Kasumi-1 (cell line): Measurements from ENCODE around the gene DAPK3.
"Not testable (repeated sequence)": the region's sequence is repeated elsewhere in the genome, so short reads cannot be mapped to it uniquely, and the experiment has no call there.

Experiments used
- DNase-seq, 2 experiments: peaks; one replicate each; lab custom pipeline; 2025; lab: John Stamatoyannopoulos, UW

DAPK3 gene

DNA sequence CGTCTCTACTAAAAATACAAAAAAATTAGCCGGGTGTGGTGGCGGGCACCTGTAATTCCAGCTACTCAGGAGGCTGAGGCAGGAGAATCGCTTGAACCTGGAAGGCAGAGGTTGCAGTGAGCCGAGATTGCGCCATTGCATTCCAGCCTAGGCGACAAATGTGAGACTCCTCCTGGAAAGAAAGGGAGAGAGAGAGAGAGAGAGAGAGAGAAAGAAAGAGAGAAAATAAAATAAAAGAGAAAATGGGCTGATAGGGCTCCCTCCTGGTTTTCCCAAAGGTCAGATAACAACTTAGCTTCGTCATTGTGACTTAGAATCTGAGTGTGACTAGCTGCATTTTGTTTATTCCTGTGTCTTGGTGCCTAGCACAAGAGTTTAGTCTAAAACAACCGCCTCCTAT, 34.5 kb upstream of the DAPK3 start:
- DNase-seq, result not testable (repeated sequence)

DNA sequence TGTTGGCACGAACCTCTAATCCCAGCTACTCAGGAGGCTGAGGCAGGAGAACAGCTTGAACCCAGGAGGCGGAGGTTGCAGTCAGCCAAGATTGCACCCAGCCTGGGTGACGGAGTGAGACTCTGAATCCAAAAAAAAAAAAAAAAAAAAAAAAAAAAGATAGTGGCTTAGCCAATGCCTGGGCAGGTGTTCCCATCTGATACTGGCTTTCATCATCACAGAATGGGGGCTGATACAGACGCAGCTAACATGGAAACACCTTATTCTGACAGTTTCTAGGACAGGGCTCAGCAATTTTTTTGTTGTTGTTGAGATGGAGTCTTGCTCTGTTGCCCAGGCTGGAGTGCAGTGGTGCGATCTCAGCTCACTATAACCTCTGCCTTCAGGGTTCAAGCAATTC, 29.9 kb upstream of the DAPK3 start:
- not testable (repeated sequence) for DNase-seq

DNA sequence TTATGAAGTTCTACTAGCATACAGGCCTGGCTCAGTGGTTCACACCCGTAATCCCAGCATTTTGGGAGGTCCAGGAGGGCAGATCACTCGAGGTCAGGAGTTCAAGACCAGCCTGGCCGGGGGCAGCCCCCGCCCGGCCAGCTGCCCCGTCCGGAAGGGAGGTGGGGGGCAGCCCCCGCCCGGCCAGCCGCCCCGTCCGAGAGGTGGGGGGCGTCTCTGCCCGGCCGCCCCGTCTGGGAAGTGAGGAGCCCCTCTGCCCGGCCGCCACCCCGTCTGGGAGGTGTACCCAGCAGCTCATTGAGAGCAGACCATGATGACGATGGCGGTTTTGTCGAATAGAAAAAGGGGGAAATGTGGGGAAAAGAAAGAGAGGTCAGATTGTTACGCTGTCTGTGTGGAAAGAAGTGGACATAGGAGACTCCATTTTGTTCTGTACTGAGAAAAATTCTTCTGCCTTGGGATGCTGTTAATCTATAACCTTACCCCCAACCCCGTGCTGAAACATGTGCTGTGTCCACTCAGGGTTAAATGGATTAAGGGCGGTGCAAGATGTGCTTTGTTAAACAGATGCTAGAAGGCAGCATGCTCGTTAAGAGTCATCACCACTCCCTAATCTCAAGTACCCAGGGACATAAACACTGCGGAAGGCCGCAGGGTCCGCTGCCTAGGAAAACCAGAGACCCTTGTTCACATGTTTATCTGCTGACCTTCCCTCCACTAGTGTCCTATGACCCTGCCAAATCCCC, 27.9 kb upstream of the DAPK3 start:
- DNase-seq, result not testable (repeated sequence)

DNA sequence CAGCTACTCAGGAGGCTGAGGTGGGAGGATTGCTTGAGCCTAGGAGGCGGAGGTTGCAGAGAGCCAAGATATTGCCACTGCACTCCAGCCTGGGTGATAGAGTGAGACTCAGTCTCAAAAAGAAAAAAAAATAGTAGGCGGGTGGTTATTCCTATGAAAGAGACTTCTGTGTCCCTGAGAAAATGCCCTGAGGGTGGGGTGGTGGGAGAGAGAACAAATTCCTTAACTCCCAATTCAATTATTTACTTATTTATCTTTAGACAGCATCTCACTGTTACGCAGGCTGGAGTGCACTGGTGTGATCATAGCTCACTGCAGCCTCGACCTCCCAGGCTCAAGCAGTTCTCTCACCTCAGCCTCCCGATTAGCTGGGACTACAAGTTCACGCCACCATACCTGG, 24.7 kb upstream of the DAPK3 start:
- no peak for DNase-seq

DNA sequence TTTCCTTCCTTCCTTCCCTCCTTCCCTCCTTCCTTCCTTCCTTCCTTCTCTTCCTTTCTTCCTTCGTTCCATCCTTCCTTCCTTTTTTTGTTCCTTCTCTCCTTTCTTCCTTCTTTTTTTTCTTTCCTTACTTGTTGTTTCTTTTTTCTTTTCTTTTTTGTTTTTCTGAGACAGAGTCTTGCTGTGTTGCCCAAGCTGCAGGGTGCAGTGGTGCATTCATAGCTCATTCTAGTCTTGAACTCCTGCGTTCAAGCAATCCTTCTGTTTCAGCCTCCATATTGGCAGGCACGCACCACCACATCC, 19.9 kb upstream of the DAPK3 start:
- no peak for DNase-seq

DNA sequence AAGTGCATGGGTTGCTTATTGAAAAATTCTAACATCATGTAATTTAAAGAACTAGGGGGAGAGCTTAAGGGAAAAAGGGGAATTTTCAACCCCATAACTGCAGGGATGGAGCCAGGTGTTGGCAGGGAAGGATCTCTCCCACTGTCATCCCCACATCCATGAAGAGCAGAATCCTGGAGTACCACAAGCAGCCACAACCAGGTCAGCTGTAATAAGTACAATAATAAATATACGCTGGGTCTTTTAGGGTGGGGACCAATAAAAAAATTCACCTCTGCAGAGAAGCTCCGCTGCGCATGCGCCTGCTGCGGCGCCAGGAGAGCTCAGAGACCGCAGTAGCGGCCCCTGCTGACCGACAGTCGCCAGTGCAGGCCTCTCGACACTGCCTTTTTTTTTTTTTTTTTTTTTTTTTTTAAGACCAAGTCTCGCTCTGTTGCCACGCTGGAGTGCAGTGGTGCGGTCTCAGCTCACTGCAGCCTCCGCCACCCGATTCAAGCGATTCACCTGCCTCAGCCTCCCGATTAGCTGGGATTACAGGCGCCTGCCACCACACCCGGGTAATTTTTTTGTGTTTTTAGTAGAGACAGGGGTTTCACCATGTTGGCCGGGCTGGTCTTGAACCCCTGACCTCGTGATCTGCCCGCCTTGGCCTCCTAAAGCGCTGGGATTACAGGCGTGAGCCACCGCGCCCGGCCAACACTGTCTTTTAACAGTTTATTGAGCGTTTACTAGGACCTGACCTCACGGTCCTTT, 16.9 kb upstream of the DAPK3 start:
- DNase-seq, result peak; percentile 63 to 73

DNA sequence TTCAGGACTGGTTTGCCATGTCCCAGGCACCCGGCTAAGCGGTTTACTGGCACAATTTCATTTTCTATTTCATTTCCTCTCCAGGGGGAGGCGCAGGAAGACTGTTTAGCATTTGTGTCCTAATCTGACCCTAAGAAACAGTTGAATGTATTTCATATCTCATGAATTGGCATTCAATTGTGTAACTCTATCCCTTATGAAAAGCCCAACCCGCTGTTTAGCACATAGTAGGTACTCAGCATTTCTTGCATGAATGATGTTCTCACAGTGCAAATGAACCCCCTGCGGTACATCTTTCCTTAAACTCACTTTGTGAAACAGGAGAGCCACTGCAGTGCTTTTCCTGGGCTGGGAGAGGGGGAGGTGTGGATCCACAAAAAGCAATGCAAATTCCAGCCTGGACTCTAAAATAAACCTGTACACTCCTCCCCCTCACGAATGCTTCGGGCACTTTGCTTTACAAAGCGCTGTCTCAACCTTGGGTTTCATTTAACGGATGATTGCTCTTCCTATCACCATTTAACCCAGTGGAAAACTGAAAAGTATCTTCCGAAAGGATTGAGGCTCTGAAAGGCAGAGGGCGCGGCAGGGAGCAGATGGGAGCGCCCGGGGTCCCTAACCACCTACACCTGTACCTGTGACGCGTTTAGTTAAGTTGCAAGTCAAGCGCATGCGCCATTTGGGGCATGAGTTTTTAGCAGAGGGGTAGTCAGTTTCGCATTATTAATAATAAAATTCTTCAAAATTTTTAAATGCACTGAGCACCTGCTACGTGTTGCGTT, 15.6 kb upstream of the DAPK3 start:
- peak; percentile 91 to 94 for DNase-seq

DNA sequence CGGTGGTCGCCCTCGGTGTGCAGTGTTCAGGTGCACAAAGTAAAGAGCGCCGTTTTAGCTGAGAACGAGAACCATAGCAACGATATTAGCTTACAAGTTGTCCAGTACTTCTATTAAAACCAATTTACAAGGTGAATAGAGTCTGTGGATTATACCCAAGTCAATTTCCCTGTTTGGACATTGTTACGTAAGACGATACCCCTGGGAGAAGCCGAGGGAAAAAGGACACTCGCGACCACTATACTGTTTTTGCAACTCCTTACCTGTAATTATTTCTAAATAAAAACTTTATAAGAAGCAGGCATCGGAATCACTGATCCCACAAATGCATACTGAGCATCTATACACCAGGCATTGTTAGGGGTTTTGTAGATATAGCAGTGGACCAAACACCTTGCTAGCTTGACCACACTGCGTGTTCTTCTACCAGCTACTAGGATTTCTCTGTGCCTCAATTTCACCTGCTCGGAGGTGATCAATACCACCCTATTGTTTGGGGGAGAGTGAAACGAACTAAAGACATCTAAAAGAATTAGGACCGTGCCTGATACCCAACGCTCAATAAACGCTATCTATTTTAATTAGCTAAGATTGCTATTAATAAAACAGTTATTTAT, 14.9 kb upstream of the DAPK3 start:
- DNase-seq, result peak in 1 of 2 experiments; percentile 49

DNA sequence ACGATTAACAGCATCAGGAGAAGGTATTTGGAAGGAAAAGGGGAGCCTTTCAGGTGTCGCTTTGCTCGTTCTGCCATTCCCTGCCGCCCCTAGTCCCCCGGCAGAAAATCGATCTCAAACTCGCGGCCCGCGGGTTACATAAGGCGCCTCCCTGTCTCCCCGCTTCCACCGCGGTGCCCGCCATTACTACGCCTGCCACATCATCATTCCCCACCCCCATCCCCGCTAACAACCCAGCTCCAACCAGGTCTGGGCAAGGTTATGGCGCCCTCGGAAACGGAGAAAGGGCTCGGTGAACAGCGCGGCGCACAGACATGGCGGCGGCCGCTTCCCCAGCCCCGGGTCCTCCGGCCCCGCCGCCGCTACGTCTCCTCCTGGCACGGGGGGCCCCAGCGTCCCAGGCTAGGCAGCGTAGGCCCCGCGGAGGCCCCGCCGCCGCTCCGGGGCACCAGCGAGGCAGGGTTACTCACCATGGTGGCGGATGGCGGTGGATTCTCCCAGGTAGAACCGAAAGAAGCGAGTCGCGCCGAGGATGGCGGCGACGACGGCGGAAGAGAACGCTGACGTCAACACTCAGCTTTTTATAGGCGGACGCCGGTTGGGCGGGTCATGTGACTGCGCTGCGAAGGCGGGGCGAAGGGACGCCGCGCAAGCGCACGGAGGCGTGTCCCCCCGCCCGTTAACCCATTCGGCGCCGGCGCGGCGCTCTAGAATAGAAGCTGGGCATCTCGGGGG, 14.2 kb upstream of the DAPK3 start, which contains the start of gene EEF2:
Gene EEF2 (minus strand): TSS at position 556 of the 735 bp plus-strand sequence. CDS start 83 bp downstream, at position 473.
- peak; percentile 73 to 84 for DNase-seq

DNA sequence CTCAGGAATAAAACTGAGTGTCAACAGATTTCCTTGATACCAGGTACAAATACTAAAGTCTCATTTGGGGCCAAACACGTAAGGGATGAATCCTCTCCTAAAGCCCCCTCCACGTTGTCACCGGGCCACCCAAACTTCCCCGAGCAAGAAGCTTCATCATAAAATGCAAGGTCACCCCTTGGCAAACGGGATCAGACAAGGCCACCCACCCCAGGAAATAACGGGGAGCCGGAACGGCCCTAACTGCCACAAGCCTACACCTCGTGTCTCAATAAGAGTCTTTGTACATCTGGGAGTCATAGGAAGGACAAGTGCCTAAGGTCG, 13.6 kb upstream of the DAPK3 start:
- no peak for DNase-seq

DNA sequence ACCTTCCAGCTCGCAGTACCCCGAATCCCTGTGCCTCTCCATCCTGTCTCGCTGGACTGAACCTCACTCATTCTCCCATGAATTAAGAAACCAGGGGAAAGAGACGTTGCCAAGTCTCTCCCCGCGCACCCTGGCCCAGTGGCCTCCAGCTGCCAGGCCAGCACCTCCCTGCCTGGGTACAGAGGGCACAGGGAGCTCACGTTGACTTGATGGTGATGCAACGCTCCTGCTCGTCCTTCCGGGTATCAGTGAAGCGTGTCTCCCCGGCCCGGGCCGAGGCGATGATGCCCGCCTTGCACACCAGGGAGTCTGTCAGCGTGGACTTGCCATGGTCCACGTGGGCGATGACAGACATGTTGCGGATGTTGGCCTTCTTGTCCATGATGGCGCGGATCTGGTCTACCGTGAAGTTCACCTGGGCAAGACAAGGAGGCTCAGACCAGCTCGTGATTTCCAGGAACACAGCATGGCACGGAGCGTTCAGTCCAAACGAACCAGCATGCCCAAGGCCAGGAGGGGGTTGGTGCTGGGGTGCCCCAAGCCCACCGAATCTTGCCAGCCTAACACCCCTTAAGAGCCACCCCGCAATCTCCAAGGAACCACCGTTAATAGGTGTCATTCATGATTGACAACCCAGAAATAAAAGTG, 13.2 kb upstream of the DAPK3 start:
- DNase-seq, result no peak

DNA sequence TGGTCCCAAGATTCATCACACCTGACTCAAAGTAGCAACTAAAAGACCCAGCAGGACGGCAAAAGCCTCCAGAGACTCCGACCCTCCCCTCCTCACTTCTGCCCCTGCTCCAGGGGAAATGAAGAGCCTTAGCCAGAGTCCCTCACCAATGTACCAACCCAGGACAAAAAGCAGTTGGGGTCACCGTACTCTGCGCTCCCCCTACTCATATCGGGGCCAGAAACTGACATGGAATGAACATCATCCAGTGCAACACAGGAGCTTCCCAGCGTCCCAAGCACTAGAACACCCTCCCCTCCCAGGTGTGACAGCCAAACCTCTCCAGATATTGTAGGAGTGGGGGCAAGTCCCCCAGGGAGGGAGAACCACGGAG, 12.6 kb upstream of the DAPK3 start:
- DNase-seq, result no peak

DNA sequence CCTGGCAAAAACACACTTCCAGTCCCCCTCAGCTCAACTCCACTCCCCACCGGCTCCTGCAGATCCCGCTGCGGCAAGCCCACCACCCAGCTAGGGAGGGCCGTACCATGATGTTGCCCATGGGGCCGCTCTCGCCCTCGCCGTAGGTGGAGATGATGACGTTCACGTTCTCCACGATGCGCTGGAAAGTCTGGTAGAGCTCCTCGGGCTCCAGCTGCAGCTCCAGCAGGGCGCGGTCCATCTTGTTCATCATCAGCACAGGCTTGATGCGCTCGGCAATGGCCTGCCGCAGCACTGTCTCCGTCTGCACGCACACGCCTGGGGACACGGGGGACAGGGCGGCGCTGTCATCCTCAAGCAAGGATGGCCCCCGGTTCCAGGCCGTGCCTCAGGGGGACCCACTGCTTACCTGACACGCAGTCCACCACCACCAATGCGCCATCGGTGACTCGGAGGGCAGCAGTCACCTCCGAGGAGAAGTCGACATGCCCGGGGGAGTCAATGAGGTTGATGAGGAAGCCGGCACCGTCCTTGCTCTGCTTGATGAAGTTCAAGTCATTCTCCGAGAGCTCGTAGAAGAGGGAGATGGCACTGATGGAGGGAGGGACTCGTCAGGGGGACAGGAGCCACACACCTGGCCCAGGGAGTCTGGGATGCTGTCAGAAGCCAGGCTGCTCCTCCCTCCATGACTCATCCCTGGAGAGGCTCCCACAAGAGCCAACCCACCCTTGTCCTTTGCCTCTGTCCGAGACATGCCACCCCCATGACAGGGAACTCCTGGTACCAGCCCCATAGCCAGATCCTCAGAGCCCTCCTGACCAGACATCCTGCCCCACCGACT, 12.0 kb upstream of the DAPK3 start:
- DNase-seq, result no peak

DNA sequence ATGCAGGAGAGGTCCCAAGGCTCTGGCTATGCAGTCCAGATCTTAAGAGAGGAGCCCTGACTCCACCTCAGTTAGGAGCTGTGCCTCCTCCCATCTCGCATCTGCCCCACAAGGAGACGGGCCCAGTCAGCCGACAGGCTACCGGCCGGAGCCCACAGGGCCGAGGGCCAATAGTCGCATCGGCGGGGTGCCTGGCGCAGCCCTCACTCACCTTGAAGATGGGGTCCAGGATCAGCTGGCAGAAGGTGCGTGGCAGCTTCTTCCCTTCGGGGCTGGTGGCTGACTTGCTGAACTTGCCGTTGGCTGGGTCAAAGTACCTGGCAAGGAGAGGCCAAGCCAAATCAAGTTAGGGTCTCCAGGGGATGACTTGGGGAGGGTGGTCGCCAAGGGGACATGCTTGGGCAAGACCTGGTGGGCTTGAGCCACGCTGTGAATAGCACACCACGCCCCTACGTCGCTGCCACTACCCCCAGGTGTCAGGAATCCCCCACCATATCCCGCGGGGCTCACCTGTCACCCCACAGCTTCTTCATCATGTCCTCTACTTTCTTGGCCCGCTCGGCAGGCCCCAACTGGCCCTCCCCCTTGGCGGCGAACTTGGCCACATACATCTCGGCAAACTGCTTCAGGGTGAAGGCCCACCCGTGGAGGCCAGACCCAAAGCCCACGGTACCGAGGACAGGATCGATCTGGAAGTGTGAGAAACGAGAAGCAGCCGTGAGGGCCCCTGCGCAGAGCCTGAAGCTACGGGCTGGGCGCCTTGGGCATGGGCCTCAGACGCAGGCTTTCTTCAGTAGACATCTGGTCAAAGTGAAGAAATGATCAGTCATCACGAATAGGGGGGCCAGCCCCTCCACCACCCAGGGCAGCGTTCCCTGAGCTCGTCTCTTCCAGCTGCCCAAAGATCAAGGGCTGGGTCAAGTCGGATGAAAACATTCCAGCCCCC, 11.1 kb upstream of the DAPK3 start:
- DNase-seq, result no peak

DNA sequence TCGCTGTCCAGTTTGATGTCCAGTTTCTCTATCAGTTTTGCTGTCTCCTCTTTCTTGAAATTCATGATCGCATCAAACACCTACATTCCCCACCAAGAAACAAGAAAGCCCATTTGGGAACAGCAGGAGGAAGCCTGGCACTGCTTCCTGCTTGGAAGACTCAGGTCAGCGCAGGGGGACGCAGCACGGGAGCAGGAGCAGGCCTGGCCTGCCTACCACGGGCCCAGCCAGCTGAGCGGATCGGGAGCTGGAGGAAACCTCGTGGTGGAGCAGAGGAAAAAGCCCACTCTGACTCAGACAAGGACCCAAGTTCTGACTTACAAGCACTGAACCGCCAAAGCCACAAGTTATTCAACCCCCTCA, 10.5 kb upstream of the DAPK3 start:
- DNase-seq, result no peak

DNA sequence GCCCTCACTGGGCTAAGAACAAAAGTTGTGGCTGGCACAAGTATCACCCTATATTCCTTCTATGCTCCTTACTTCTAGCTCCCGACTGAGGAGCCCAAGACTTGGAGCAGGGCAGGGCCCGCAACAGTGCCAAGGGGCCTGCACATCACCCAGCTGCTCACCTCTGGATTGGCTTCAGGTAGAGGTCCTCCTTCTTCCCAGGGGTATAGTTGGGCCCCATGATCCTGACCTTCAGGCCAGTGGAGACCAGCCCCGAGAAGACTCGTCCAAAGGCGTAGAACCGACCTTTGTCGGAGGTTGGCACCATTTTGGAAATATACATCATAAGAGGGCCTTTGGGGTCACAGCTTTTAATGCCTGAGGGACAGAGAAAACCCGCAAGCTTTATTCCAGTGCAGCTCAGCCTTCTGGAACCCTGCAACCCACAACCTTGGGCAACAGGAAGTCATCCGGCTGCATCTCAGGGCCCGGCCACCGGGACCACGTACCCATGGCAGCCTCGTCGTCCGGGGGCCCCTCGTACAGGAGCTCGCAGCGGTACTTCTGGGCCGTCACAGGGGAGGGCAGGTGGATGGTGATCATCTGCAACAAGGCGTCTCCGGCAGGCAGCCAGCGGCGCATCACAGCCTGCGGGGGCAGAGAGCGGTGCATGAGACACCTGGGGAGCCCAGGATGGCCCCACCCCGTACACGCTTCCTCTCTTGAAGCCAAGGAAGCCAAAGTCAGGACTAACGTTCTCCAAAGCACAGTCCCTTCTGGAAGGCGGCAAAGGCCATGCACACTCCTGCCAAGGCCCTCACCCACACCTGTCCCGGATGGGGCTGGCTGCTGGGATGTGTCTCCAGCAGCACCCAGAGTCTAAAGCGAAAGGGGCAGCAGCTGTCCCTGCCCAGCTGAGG, 9.7 kb upstream of the DAPK3 start:
- no peak for DNase-seq

DNA sequence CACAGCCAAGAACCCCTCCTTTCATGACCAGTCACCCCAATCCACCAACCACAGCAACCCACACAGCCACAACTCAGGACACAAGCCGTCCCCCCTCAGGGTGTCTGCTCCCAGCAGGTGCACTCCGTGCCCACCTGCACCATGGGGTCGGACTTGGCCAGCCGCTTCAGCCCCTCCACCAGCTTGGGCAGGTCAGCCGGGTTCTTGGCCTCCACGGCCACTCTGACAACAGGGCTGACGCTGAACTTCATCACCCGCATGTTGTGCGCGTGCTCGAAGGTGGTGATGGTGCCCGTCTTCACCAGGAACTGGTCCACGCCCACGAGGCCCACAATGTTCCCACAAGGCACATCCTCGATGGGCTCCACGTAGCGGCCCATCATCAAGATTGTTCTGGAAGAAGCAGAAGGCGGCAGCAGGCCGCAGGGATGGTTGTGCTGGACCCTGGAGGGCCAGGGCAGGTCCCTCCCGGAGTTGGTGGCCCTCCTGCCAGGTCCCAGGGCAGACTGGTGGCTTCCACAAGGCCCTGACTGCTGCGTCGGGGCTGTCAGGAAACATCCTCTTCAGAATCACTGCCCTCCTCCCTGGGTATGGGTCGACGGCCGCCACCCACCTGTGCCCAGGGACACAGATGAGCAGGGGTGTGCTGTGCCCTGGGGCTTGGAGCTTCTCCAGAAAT, 8.9 kb upstream of the DAPK3 start:
- DNase-seq, result no peak

DNA sequence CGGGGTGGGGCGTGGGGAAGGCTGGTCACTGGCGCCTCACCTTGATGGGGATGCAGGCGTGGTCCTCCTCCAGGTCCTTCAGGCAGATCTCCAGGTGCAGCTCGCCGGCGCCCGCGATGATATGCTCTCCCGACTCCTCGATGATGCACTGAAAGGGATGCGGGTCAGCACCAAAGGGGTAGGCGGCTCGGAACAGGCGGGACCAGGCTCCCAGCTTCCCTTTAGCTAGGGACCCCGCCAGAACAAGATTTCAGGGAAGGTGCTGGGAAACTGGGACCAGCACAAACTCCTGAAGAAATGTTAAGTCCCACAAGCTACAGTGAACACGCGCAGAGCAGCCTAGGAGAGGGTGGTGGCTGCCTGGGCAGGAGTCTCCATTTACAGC, 8.4 kb upstream of the DAPK3 start:
- DNase-seq, result no peak
